ENCODE measurements around the gene TFAP2B.

Gene TFAP2B

DNA sequence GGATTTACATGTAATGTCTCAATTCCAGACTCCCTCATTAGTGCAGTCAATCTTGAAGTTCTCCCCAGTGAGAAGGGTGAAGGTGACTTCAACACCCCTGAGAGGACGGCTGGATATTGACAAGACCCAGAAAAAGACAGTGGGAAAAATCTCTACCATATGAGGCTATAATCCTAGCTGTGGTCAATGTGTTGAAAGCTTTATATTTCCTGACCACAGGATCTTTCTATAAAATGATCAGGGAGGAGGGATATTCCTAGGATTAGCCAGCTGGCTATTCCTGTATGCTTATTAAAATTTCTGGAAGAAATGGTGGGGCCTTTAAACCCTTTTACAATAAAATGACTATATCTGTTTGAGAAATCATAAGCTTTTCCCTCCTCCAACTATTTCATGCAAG is 43.0 kb downstream of the TFAP2B start:
- no peak for TF ChIP-seq FOXP2 (optimal IDR thresholded peaks at IDR 0.05; ENCODE audit: borderline replicate concordance, extremely low read depth, extremely low read length, insufficient read depth)
- TF ChIP-seq REST (IDR thresholded peaks at IDR 0.05; ENCODE audit: insufficient read depth in 1 of 2, low read depth in 2 of 2, low read length in 2 of 2) = no peak
- no peak for TF ChIP-seq SIN3A (IDR thresholded peaks at IDR 0.05; ENCODE audit: borderline replicate concordance, insufficient read depth, low read length)
- no peak for TF ChIP-seq POLR2AphosphoS5 (IDR thresholded peaks at IDR 0.05; ENCODE audit: low read depth, low read length)
- no peak for TF ChIP-seq TAF1 (IDR thresholded peaks at IDR 0.05; ENCODE audit: borderline replicate concordance, insufficient read depth, low read length)

- TF ChIP-seq TAF1 (IDR thresholded peaks at IDR 0.05; ENCODE audit: borderline replicate concordance, insufficient read depth, low read length) = no peak
- no peak for TF ChIP-seq SIN3A (IDR thresholded peaks at IDR 0.05; ENCODE audit: borderline replicate concordance, insufficient read depth, low read length)
- TF ChIP-seq FOXP2 (optimal IDR thresholded peaks at IDR 0.05; ENCODE audit: borderline replicate concordance, extremely low read depth, extremely low read length, insufficient read depth) = no peak
- no peak for TF ChIP-seq POLR2AphosphoS5 (IDR thresholded peaks at IDR 0.05; ENCODE audit: low read depth, low read length)
- TF ChIP-seq REST (IDR thresholded peaks at IDR 0.05; ENCODE audit: insufficient read depth in 1 of 2, low read depth in 2 of 2, low read length in 2 of 2) = no peak
Measured at GRCh38 chr6:50862176-50862575, 43.5 kb downstream of the TFAP2B start.

DNA sequence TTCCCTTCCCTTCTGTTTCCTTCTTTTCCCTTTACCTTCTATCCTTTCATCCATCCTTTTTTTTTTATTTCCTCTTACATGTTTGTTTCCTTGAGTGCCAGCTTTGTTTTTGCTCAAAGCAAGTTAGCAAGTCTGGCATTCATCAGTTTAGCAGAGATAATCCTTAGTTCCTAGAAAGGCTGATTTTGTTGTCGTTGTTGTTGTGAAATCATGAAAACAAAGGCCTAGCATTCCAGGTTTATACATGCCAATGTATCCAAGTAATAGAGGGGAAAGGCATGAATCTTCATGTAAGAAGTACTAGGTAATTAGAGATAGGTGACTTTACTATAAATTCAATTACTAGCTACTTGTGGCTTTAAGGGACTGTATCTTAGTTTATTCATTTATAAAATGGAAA is 45.9 kb downstream of the TFAP2B start:
- TF ChIP-seq POLR2AphosphoS5 (IDR thresholded peaks at IDR 0.05; ENCODE audit: low read depth, low read length) = no peak
- TF ChIP-seq REST (IDR thresholded peaks at IDR 0.05; ENCODE audit: insufficient read depth in 1 of 2, low read depth in 2 of 2, low read length in 2 of 2) = no peak
- TF ChIP-seq FOXP2 (optimal IDR thresholded peaks at IDR 0.05; ENCODE audit: borderline replicate concordance, extremely low read depth, extremely low read length, insufficient read depth) = no peak
- no peak for TF ChIP-seq TAF1 (IDR thresholded peaks at IDR 0.05; ENCODE audit: borderline replicate concordance, insufficient read depth, low read length)
- TF ChIP-seq SIN3A (IDR thresholded peaks at IDR 0.05; ENCODE audit: borderline replicate concordance, insufficient read depth, low read length) = no peak

- no peak for TF ChIP-seq SIN3A (IDR thresholded peaks at IDR 0.05; ENCODE audit: borderline replicate concordance, insufficient read depth, low read length)
- TF ChIP-seq TAF1 (IDR thresholded peaks at IDR 0.05; ENCODE audit: borderline replicate concordance, insufficient read depth, low read length) = no peak
- TF ChIP-seq REST (IDR thresholded peaks at IDR 0.05; ENCODE audit: insufficient read depth in 1 of 2, low read depth in 2 of 2, low read length in 2 of 2) = no peak
- no peak for TF ChIP-seq FOXP2 (optimal IDR thresholded peaks at IDR 0.05; ENCODE audit: borderline replicate concordance, extremely low read depth, extremely low read length, insufficient read depth)
- TF ChIP-seq POLR2AphosphoS5 (IDR thresholded peaks at IDR 0.05; ENCODE audit: low read depth, low read length) = no peak
Measured at GRCh38 chr6:50868466-50868865, 49.8 kb downstream of the TFAP2B start.

- TF ChIP-seq SIN3A (IDR thresholded peaks at IDR 0.05; ENCODE audit: borderline replicate concordance, insufficient read depth, low read length) (no peak), FOXP2 (optimal IDR thresholded peaks at IDR 0.05; ENCODE audit: borderline replicate concordance, extremely low read depth, extremely low read length, insufficient read depth) (no peak), TAF1 (IDR thresholded peaks at IDR 0.05; ENCODE audit: borderline replicate concordance, insufficient read depth, low read length) (no peak), REST (IDR thresholded peaks at IDR 0.05; ENCODE audit: insufficient read depth in 1 of 2, low read depth in 2 of 2, low read length in 2 of 2) (no peak), POLR2AphosphoS5 (IDR thresholded peaks at IDR 0.05; ENCODE audit: low read depth, low read length) (no peak)
Measured at GRCh38 chr6:50873167-50873566, 54.5 kb downstream of the TFAP2B start.

All from PFSK-1 (cell line).